ENCODE results near the gene RAB8B.

GRCh38 chr15:63226155-63226883 lies 36.9 kb downstream of the RAB8B start:
- TF ChIP-seq POLR2A (IDR thresholded peaks at IDR 0.05) (no peak), CTCF (IDR thresholded peaks at IDR 0.05) (no peak)

All from testis (tissue), 2 donors.